Calu3 (cell line): ENCODE measurements around the gene GINS1. TPM values are rescaled to one million over a fixed set of nuclear protein-coding genes. Genes with fewer than 3 reads are reported as not detected.
"Not testable (repeated sequence)": the region's sequence is repeated elsewhere in the genome, so short reads cannot be mapped to it uniquely, and the experiment has no call there.

Source experiments
- BruUV-seq: library from RNA; stranded (reverse); fragments of 400-500 nt; replicated peaks from 2 replicates; lab custom pipeline; 2021; lab: Mats Ljungman, UMichigan
- CTCF ChIA-PET: fragments of 300-600 bp; sonication (Branson Sonifier 250); formaldehyde crosslinking; loops from one replicate; lab custom pipeline; 2022; ENCODE audit warnings: antibody characterized with exemption; lab: Charles Lee
- DNase-seq: peaks from one replicate; pipeline ENCODE4 v3.0.0; 2022
- H3K27ac Mint-ChIP-seq: one replicate; pipeline ENCODE4 v1.8.0; 2022; ENCODE audit warnings: mixed read lengths; ENCODE audit not compliant: unreplicated experiment
- H3K27me3 Mint-ChIP-seq: one replicate; pipeline ENCODE4 v1.8.0; 2022; ENCODE audit warnings: mixed read lengths; ENCODE audit not compliant: unreplicated experiment
- H3K36me3 Mint-ChIP-seq: one replicate; pipeline ENCODE4 v1.8.0; 2022; ENCODE audit warnings: mild to moderate bottlenecking, moderate library complexity, mixed read lengths; ENCODE audit not compliant: insufficient read depth, unreplicated experiment
- H3K4me1 Mint-ChIP-seq: one replicate; pipeline ENCODE4 v1.8.0; 2022; ENCODE audit warnings: mild to moderate bottlenecking, low read depth, mixed read lengths; ENCODE audit not compliant: unreplicated experiment
- H3K4me3 Mint-ChIP-seq: one replicate; pipeline ENCODE4 v1.8.0; 2022; ENCODE audit warnings: mild to moderate bottlenecking, low read depth, moderate library complexity, mixed read lengths; ENCODE audit not compliant: unreplicated experiment
- H3K9me3 Mint-ChIP-seq: one replicate; pipeline ENCODE4 v1.8.0; 2022; ENCODE audit warnings: low read depth, mixed read lengths; ENCODE audit not compliant: unreplicated experiment
- CTCF ChIP-seq: fragments of 200-600 bp; IDR thresholded peaks from one replicate; pipeline ENCODE4 v1.8.0; 2022; ENCODE audit warnings: antibody characterized with exemption; ENCODE audit not compliant: unreplicated experiment
- intact Hi-C: fragments of 100-400 bp; cut with micrococcal nuclease; formaldehyde crosslinking; loops from one replicate; pipeline ENCODE4 v1.10.0; 2022; ENCODE audit not compliant: unreplicated experiment
- total RNA-seq: library from RNA; stranded (reverse); gene quantifications from 2 replicates; pipeline ENCODE4 v1.2.3, GENCODE V29; 2022

GINS1 gene
- total RNA-seq, 1 experiment from 2014 or later = 10.3 TPM

- Mint-ChIP-seq H3K36me3 (peaks cover 9% of the 10 kb centered on the region), H3K4me3 (no peak overlapping the region), H3K4me1 (peaks cover 7% of the 10 kb centered on the region), H3K27me3 (no peaks in the 10 kb centered on the region), H3K9me3 (no peaks in the 10 kb centered on the region), H3K27ac (no peak overlapping the region)
- no TSS peak for BruUV-seq
- CTCF ChIA-PET = interaction anchor here (0.7 kb wide), 1 partner anchor 146 kb away, joined by 4 read pairs; no protein-coding TSS in a partner anchor
- TF ChIP-seq CTCF = no peak
- DNase-seq = no peak
- intact Hi-C loops = loop anchor here (2.0 to 5.0 kb wide), 2 partner anchors 87 to 401 kb away; no protein-coding TSS in a partner anchor
These were observed 9.7 kb upstream of the GINS1 start for GRCh38 chr20:25397821-25398220.

- H3K27ac Mint-ChIP-seq = no peak overlapping the region
- peaks cover 8% of the 10 kb centered on the region for H3K36me3 Mint-ChIP-seq
- no peak for TF ChIP-seq CTCF
- CTCF ChIA-PET = interaction anchor here (0.7 to 1.9 kb wide), 2 partner anchors 59 to 147 kb away, joined by 4 to 6 read pairs; no protein-coding TSS in a partner anchor
- no peaks in the 10 kb centered on the region for H3K27me3 Mint-ChIP-seq
- H3K4me1 Mint-ChIP-seq = peaks cover 7% of the 10 kb centered on the region
- H3K9me3 Mint-ChIP-seq = no peaks in the 10 kb centered on the region
- no peak for DNase-seq
- no TSS peak for BruUV-seq
- intact Hi-C loops = loop anchor here (2.0 to 5.0 kb wide), 2 partner anchors 88 to 401 kb away; no protein-coding TSS in a partner anchor
- no peak overlapping the region for H3K4me3 Mint-ChIP-seq
These were observed 9.0 kb upstream of the GINS1 start for GRCh38 chr20:25398376-25399036.

GRCh38 chr20:25399037-25399430 is 8.4 kb upstream of the GINS1 start:
- H3K4me3 Mint-ChIP-seq = no peak overlapping the region
- H3K27ac Mint-ChIP-seq = no peak overlapping the region
- CTCF ChIA-PET = interaction anchor here (0.6 to 1.9 kb wide), 2 partner anchors 20 to 60 kb away, joined by 3 to 6 read pairs; no protein-coding TSS in a partner anchor
- peaks cover 5% of the 10 kb centered on the region for H3K36me3 Mint-ChIP-seq
- H3K4me1 Mint-ChIP-seq = peaks cover 1% of the 10 kb centered on the region
- BruUV-seq = no TSS peak
- intact Hi-C loops = loop anchor here (2.0 to 5.0 kb wide), 2 partner anchors 88 to 402 kb away; no protein-coding TSS in a partner anchor
- TF ChIP-seq CTCF = no peak
- no peaks in the 10 kb centered on the region for H3K27me3 Mint-ChIP-seq
- no peak for DNase-seq
- H3K9me3 Mint-ChIP-seq = no peaks in the 10 kb centered on the region

- intact Hi-C loops, CTCF ChIA-PET, H3K36me3 Mint-ChIP-seq, H3K27ac Mint-ChIP-seq, BruUV-seq, H3K4me3 Mint-ChIP-seq, DNase-seq, H3K9me3 Mint-ChIP-seq, H3K27me3 Mint-ChIP-seq, H3K4me1 Mint-ChIP-seq: not testable (repeated sequence)
These were observed 7.2 kb upstream of the GINS1 start for GRCh38 chr20:25400291-25400732.

GRCh38 chr20:25402583-25402982 is 4.9 kb upstream of the GINS1 start:
- H3K27ac Mint-ChIP-seq = no peak overlapping the region
- no peak overlapping the region for H3K4me3 Mint-ChIP-seq
- no peaks in the 10 kb centered on the region for H3K27me3 Mint-ChIP-seq
- peaks cover 11% of the 10 kb centered on the region for H3K36me3 Mint-ChIP-seq
- intact Hi-C loops = no loop called here
- H3K9me3 Mint-ChIP-seq = no peaks in the 10 kb centered on the region
- CTCF ChIA-PET = no interaction called here
- no peak for TF ChIP-seq CTCF
- H3K4me1 Mint-ChIP-seq = no peaks in the 10 kb centered on the region
- BruUV-seq = no TSS peak
- DNase-seq = no peak
